ENCODE results near the gene TMEM63C.

Gene TMEM63C

GRCh38 chr14:77281852-77282410 lies 100.3 kb downstream of the TMEM63C start:
- no peak for ATAC-seq

GRCh38 chr14:77284066-77284465 lies 102.5 kb downstream of the TMEM63C start:
- no peak for ATAC-seq

- ATAC-seq, result no peak
These were observed 102.9 kb downstream of the TMEM63C start for GRCh38 chr14:77284466-77284865.

DNA sequence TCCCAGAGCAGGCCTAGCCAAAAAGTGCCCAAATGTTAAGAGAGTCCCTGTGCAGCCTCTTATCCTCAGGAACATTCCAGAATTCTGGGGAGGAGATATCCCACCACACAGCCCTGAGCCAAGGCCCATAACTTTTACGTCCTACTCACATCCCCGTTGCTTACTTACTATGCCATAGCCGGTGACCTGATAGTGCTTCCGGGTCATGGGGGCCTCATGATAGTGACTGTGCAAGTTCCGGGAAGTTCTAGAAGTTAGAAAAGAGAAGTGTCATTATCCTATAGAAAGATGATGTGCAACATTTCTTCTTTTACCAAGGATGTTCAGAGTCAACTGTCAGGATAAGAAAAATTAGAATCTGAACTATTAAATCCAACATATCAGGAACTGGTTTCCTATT lies 105.0 kb downstream of the TMEM63C start:
- ATAC-seq, result no peak

- no peak for ATAC-seq
These were observed 109.1 kb downstream of the TMEM63C start for GRCh38 chr14:77290705-77291104.

- ATAC-seq, result no peak
These were observed 114.6 kb downstream of the TMEM63C start for GRCh38 chr14:77296155-77296554.

GRCh38 chr14:77296906-77297305 lies 115.3 kb downstream of the TMEM63C start:
- ATAC-seq, result no peak

- ATAC-seq, result no peak
These were observed 118.2 kb downstream of the TMEM63C start for GRCh38 chr14:77299771-77300170.

- ATAC-seq, result no peak
These were observed 119.5 kb downstream of the TMEM63C start for GRCh38 chr14:77301103-77301502.

DNA sequence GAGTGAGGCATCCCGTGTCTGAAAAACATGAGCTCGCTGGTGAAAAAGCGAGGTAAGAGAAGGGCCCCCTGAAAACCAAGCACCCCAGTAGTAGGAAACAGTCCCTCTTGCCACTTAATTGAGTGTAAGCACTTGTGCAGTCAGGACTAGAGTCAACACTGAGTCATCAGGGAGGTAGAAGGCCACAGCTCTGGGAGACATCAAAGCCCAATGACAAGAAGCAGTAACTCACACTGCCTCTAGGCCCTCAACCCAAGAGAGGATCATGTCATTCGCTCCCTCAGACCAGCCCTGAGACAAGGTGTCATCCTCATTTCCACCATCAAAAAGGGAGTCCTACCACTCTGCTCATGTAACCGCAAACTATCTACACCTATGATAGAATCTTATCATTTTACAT lies 121.3 kb downstream of the TMEM63C start:
- peak; percentile 90 to 91 for ATAC-seq

- ATAC-seq, result peak; percentile 78 to 80
These were observed 122.0 kb downstream of the TMEM63C start for GRCh38 chr14:77303417-77304156.

DNA sequence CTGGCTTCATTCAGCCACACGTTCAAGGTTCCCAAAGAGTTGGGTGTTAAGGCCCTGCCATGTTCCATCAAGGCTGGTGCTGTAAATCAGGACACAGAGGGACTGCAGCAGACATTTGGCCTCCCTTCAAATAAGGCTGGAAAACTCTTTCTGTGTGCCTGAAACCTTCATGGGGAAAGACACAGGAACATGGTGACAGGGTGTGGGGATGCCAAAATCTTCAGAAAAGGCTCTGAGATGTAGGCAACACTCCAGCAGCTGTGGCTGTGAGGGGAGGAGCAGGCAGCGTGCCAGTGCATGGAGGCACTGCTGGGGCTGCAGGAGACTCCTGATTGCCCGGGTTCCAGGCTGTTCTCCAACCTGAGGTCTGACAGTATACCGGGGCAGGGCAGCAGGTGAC lies 124.1 kb downstream of the TMEM63C start:
- no peak for ATAC-seq

GRCh38 chr14:77306416-77306815 lies 124.8 kb downstream of the TMEM63C start:
- ATAC-seq, result no peak

GRCh38 chr14:77306851-77307496 lies 125.4 kb downstream of the TMEM63C start:
- ATAC-seq, result no peak

Measured in activated CD4-positive, CD25-positive, alpha-beta regulatory T cell treated with anti-CD3 and anti-CD28 coated beads, Interleukin-2, amount 50 U/mL, for 24 hours (primary cell).